GM12878 (cell line): ENCODE measurements around the gene ETV6.

Experiments
- CTCF ChIP-seq, 3 experiments: IDR thresholded peaks in 2 of 3; conservative IDR thresholded peaks in 1 of 3; 2 replicates each; pipeline ENCODE4 v1.5.1; 2011; ENCODE audit warnings: low read depth in 3 of 3, low read length in 3 of 3, mild to moderate bottlenecking in 3 of 3, control low read depth in 2 of 3, moderate library complexity in 2 of 3, inconsistent platforms in 1 of 3, mixed read lengths in 1 of 3; ENCODE audit not compliant: control insufficient read depth in 2 of 3, insufficient read depth in 1 of 3; ENCODE audit errors: extremely low read depth in 1 of 3
- EZH2 ChIP-seq: IDR thresholded peaks from 2 replicates; pipeline ENCODE4 v1.6.1; 2012; ENCODE audit warnings: low read depth, mild to moderate bottlenecking, control low read depth, inconsistent platforms, low read length, borderline replicate concordance; ENCODE audit not compliant: control insufficient read depth
- NR2C2 ChIP-seq: IDR thresholded peaks from 2 replicates; pipeline ENCODE4 v1.6.1; 2011; ENCODE audit warnings: borderline replicate concordance, low read depth; ENCODE audit not compliant: control insufficient read depth, insufficient read length
- POLR2A ChIP-seq: IDR thresholded peaks from 2 replicates; pipeline ENCODE4 v1.6.1; 2011; ENCODE audit warnings: low read depth, mild to moderate bottlenecking, low read length
- RCOR1 ChIP-seq: conservative IDR thresholded peaks from 2 replicates; pipeline ENCODE4 v1.6.1; 2012; ENCODE audit warnings: low read depth, low read length, improper control_type of control experiment
- RFX5 ChIP-seq: IDR thresholded peaks from 2 replicates; pipeline ENCODE4 v1.6.1; 2011; ENCODE audit warnings: low read depth, low read length, improper control_type of control experiment
- SRF ChIP-seq, 2 experiments: IDR thresholded peaks; 2 replicates each; pipeline ENCODE4 v1.6.1; 2011; ENCODE audit warnings: low read depth in 2 of 2, low read length in 2 of 2, mild to moderate bottlenecking in 1 of 2, moderate library complexity in 1 of 2
- ZNF274 ChIP-seq: IDR thresholded peaks from one replicate; pipeline ENCODE4 v1.8.0; 2011; ENCODE audit not compliant: insufficient read length, insufficient read depth

- no peak for TF ChIP-seq NR2C2
- no peak for TF ChIP-seq EZH2
- no peak for TF ChIP-seq ZNF274
- TF ChIP-seq POLR2A = no peak
- TF ChIP-seq CTCF (IDR thresholded peaks at IDR 0.05 in 2 of 3, conservative IDR thresholded peaks at IDR 0.05 in 1 of 3; ENCODE audit: control insufficient read depth in 2 of 3, extremely low read depth in 1 of 3, insufficient read depth in 1 of 3, low read depth in 3 of 3, low read length in 3 of 3) = no peak
- TF ChIP-seq RFX5 = no peak
- TF ChIP-seq RCOR1 = no peak
- no peak for TF ChIP-seq SRF (IDR thresholded peaks at IDR 0.05; ENCODE audit: low read depth in 2 of 2, low read length in 2 of 2)
Observed at GRCh38 chr12:11678781-11679180, 29.3 kb downstream of the ETV6 start.
